Stomach smooth muscle (tissue), 2 donors: ENCODE measurements around the gene CHTOP.
"Not testable (repeated sequence)": the region's sequence is repeated elsewhere in the genome, so short reads cannot be mapped to it uniquely, and the experiment has no call there.

Experiments used
- H3K27ac ChIP-seq: one replicate; pipeline ENCODE4 v1.7.0; 2013; ENCODE audit warnings: mild to moderate bottlenecking, low read length, inconsistent platforms
- H3K27me3 ChIP-seq, 2 donors: one replicate each; pipeline ENCODE4 v1.7.0; 2013; ENCODE audit warnings: low read length in 2 of 2; ENCODE audit not compliant: insufficient read depth in 2 of 2, control insufficient read depth in 1 of 2
- H3K36me3 ChIP-seq, 2 donors: one replicate each; pipeline ENCODE4 v1.7.0; 2013; ENCODE audit warnings: low read length in 2 of 2; ENCODE audit not compliant: control insufficient read depth in 2 of 2, insufficient read depth in 2 of 2
- H3K4me1 ChIP-seq: one replicate; pipeline ENCODE4 v1.7.0; 2013; ENCODE audit warnings: low read length; ENCODE audit not compliant: control insufficient read depth, insufficient read depth
- H3K4me3 ChIP-seq, 2 donors: one replicate each; pipeline ENCODE4 v1.7.0; 2013; ENCODE audit warnings: low read length in 2 of 2
- H3K9ac ChIP-seq, 2 donors: one replicate each; pipeline ENCODE4 v1.7.0; 2013; ENCODE audit warnings: low read length in 2 of 2, mild to moderate bottlenecking in 1 of 2
- H3K9me3 ChIP-seq, 2 donors: one replicate each; pipeline ENCODE4 v1.7.0; 2013; ENCODE audit warnings: low read length in 2 of 2; ENCODE audit not compliant: control insufficient read depth in 2 of 2
- donor health status: healthy.
- donor health status: Pancreatic carcinoma.

Gene CHTOP

DNA sequence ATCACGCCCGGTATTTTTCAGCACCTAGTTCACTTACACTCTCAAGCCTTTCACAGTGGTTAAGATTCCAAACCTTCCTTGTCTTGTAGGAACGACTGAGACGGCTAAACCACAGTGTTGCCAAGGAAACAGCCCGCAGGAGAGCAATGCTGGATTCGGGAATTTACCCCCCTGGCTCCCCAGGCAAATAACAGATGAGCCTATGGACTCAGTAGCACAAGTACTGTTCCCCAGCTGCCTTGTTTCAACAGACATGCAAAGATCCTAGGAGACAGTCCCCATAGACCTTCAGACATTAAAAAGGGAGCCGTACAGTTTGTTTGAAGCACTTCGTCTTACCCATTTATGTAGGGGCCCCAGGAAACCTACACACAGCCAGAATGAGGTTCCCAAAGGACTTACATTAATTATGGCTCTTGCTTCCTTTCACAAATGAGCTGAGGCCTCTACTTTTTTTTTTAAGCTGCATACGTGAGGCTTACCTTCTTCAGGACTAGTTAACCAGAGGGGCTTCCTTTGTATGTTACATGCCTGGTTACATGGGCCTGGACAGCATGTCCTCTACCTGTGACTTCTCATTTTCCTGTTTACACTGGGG is 27.3 kb downstream of the CHTOP start:
- no peak overlapping the region for H3K9ac ChIP-seq
- H3K27ac ChIP-seq = no peak overlapping the region
- no peak overlapping the region for H3K4me3 ChIP-seq
- peaks cover 11% of the 10 kb centered on the region for H3K4me1 ChIP-seq
- no peaks in the 10 kb centered on the region for H3K27me3 ChIP-seq
- H3K9me3 ChIP-seq = no peaks in the 10 kb centered on the region
- peaks cover 44 to 45% of the 10 kb centered on the region in 2 donors for H3K36me3 ChIP-seq

DNA sequence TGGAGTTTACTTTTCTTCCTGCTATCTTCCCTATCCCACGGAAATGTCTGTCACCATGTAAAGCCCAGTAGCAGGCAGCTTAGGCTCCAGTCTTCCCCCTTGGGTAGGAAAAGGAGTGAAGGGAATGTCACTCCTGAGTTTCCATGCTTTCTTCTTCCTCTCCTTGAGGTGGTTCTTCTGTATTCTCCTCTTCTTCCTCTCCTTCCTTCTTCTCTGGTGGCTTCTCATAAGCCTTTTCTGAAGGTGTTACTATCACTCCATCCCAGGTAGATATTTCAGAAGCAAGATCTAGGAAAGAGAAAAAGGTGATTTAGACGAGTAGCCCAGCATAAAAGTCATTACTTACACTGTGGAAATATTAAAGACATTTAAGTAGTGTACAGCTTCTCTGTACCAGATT is 28.4 kb downstream of the CHTOP start:
- Histone ChIP-seq H3K4me1 (peaks cover 11% of the 10 kb centered on the region), H3K27ac (no peak overlapping the region), H3K4me3 (no peak overlapping the region), H3K27me3 (no peaks in the 10 kb centered on the region), H3K9ac (no peak overlapping the region), H3K36me3 (peaks cover 54 to 55% of the 10 kb centered on the region in 2 donors), H3K9me3 (no peaks in the 10 kb centered on the region)

DNA sequence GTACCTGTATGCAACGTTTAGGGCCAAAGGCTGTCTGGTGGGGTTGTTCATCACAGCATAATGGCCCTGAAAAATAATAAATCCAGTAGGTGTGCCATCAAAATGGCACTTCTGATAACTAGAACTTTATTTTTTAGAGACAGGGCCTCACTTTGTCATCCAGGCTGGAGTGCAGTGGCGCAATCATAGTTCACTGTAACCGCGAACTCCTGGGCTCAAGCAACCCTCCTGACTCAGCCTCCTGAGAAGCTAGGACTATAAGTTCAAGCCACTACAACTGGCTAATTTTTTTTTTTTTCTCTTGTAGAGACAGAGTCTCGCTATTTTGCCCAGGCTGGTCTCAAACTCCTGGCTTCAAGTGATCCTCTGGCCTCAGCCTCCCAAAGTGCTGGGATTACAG is 29.3 kb downstream of the CHTOP start:
- peaks cover 11% of the 10 kb centered on the region for H3K4me1 ChIP-seq
- no peaks in the 10 kb centered on the region for H3K9me3 ChIP-seq
- no peak overlapping the region for H3K9ac ChIP-seq
- no peak overlapping the region for H3K4me3 ChIP-seq
- H3K27ac ChIP-seq = no peak overlapping the region
- no peaks in the 10 kb centered on the region for H3K27me3 ChIP-seq
- peaks cover 63% of the 10 kb centered on the region in 2 donors for H3K36me3 ChIP-seq

DNA sequence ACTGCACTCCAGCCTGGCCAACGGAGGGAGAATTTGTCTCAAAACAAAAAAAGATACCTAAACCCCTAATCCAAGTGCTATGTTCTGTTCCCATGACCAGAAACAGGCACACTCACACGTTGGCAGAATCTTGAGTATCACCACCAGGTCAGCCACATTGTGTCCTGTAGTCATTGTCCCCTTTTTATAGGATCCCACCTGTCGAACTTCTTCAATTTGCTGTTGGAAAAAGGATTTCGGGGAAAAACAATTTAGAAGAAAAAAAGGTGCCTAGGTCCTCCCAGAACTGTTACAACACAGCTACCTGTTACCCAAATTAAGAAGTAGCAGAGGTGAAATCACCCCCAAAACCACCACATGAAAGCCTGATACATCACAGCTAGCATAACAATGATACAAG is 33.6 kb downstream of the CHTOP start:
- no peak overlapping the region for H3K27ac ChIP-seq
- H3K9ac ChIP-seq = no peak overlapping the region
- peaks cover 54 to 55% of the 10 kb centered on the region in 2 donors for H3K36me3 ChIP-seq
- no peak overlapping the region for H3K4me3 ChIP-seq
- H3K27me3 ChIP-seq = no peaks in the 10 kb centered on the region
- H3K4me1 ChIP-seq = peaks cover 13% of the 10 kb centered on the region
- H3K9me3 ChIP-seq = no peaks in the 10 kb centered on the region

DNA sequence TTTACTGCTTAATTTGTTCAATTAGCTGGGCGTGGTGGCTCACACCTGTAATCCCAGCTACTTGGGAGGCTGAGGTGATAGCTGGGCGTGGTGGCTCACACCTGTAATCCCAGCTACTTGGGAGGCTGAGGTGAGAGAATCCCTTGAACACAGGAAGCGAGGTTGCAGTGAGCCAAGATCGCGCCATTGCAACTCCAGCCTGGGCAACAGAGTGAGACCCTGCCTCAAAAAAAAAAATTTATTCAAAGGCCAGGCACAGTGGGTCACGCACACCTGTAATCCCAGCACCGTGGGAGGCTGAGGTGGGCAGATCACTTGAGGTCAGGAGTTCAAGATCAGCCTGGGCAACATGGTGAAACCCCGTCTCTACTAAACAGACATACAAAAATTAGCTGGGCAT is 34.8 kb downstream of the CHTOP start:
- not testable (repeated sequence) for H3K4me3 ChIP-seq, H3K27ac ChIP-seq, H3K9me3 ChIP-seq, H3K9ac ChIP-seq, H3K27me3 ChIP-seq
- Histone ChIP-seq H3K4me1 (peaks cover 13% of the 10 kb centered on the region), H3K36me3 (peaks cover 44 to 47% of the 10 kb centered on the region in 2 donors)

DNA sequence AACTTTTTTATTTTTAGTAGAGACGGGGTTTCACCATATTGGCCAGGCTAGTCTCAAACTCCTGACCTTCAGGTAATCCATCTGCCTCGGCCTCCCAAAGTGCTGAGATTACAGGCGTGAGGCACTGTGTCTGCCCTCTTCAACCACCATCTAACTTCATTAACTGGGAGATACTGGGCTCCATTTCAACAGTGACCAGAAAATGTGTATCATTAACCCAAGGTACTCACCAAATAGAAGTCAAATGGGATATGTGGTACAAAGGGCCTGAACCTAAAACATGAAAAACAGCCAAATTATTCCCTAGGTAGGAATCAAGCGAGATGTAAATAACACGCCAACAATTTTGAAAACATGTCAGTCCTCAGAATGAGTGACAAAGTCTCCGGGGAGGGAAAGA is 35.7 kb downstream of the CHTOP start:
- H3K27me3 ChIP-seq = no peaks in the 10 kb centered on the region
- H3K9ac ChIP-seq = peak overlapping the region; percentile 88 to 95
- no peaks in the 10 kb centered on the region for H3K9me3 ChIP-seq
- H3K4me3 ChIP-seq = peak overlapping the region; percentile 63 to 92
- H3K27ac ChIP-seq = no peak overlapping the region
- peaks cover 37 to 39% of the 10 kb centered on the region in 2 donors for H3K36me3 ChIP-seq
- H3K4me1 ChIP-seq = peaks cover 13% of the 10 kb centered on the region

DNA sequence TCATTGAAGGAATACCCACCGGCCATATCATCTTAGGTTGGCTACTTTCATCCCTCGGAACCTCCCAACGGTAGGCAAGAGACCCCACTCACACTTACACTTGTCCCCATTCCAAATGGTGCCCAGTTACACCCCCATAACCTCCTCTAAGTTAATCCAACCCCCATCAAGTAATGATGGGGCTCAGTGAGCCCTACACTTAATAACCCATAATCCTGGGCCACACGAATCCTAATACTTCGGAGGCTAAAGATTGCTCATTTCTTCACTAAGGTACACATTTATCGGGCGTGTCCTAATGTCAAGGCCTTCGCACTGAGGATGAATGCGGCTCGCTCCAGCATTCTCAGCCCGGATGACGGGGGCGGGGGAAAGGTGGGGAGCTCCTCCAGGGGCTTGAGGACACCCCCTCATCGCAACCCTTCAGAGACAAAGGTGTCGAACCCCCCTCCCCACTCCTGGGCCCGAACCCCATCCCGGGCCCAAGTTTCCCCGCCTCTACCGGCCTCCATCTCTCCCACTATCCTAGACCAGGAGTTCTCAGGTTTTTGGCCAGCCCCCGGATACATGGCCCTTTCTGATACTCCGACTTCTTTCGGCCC is 36.5 kb downstream of the CHTOP start:
- H3K4me1 ChIP-seq = peaks cover 13% of the 10 kb centered on the region
- no peaks in the 10 kb centered on the region for H3K27me3 ChIP-seq
- H3K4me3 ChIP-seq = peak overlapping the region; percentile 63 to 92
- peak overlapping the region; percentile 84 for H3K27ac ChIP-seq
- peaks cover 32% of the 10 kb centered on the region in 2 donors for H3K36me3 ChIP-seq
- peak overlapping the region; percentile 88 to 95 for H3K9ac ChIP-seq
- H3K9me3 ChIP-seq = no peaks in the 10 kb centered on the region

DNA sequence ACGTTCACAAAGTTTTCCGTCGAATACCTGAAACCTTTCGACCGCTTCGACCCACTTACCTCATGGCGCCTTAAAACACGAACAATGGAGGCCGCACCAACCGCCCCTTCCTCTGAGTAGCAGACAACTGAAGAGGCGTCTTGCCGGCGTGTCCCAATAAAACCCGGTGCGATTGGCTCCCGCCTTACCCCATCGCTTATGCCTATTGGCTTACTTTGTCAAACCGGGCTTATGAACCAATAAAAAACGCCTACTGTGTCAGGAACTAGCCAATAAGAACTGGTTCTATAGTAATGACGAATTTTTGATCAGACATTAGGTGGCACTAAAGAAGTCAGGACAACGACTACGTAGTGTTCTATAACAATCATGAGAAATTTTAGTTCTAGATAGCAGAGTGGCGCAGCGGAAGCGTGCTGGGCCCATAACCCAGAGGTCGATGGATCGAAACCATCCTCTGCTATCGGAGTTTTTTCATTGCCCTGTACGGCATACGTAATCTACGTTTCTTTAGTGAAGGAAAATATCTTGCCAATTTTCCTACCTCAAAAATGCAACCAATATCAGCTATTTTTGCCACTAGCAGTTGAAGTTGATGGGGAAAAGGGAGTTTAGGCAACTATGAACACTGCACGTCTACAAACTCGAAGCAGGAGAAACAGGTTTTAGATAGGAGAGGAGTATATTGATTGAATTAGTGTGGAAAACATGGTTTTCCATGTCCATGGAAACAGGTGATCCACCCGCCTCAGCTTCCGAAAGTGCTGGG is 37.2 kb downstream of the CHTOP start, which contains the start of gene ILF2:
Gene ILF2 (minus strand): TSS at position 135 of the 769 bp plus-strand sequence. CDS start 71 bp downstream, at position 64.
- peaks cover 13% of the 10 kb centered on the region for H3K4me1 ChIP-seq
- peak within 1 kb of the TSS; percentile 88 to 95 for H3K9ac ChIP-seq
- H3K4me3 ChIP-seq = peak within 1 kb of the TSS; percentile 64 to 92
- peak within 1 kb of the TSS; percentile 84 for H3K27ac ChIP-seq
- no peaks in the 10 kb centered on the region for H3K27me3 ChIP-seq
- no peaks in the 10 kb centered on the region for H3K9me3 ChIP-seq
- H3K36me3 ChIP-seq = peaks cover 25 to 26% of the 10 kb centered on the region in 2 donors

DNA sequence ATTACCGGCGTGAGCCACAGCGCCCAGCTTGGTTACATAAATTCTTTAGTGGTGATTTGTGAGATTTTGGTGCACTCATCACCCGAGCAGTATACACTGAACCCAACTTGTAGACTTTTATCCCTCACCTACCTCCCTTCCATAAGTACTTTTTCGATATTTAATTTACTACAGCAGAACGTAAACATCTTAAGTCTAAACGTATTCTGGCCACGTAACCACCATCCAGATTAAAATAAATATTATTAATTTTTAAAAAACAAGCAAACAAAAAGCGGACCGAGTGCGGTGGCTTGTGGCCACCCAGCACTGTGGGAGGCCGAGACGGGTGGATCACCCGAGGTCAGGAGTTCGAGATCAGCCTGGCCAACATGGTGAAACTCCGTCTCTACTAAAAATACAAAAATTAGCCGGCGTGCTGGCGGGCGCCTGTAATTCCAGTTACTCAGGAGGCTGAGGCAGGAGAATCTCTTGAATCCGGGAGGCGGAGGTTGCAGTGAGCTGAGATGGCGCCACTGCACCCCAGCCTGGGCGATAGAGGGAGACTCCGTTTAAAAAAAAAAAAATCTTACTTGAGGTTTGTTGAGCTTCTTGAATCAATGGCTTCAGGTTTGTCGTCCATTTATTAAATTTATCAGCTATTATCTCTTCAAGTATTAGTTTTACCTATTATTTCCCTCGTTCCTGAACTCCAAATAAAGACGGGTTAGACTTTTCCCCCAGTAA is 37.9 kb downstream of the CHTOP start:
- peak overlapping the region; percentile 65 to 82 for H3K9ac ChIP-seq
- peaks cover 13% of the 10 kb centered on the region for H3K4me1 ChIP-seq
- H3K36me3 ChIP-seq = peaks cover 19 to 20% of the 10 kb centered on the region in 2 donors

DNA sequence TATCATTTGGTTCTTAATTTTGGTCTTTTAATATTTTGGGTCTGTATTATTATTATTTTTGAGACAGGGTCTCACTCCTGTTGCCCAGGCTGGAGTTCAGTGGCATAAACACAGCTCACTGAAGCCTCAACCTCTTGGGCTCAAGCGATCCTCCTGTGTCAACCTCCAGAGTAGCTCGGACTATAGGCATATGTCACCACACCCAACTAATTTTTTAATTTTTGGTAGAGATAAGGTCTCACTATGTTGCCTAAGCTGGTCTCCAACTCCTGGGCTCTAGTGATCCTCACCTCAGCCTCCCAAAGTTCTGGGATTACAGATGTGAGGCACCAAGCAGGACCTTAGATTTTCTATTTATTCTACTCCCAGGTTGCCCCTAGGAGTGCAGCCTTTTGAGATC is 39.6 kb downstream of the CHTOP start:
- H3K36me3 ChIP-seq = peaks cover 3% of the 10 kb centered on the region in 2 donors
- H3K9me3 ChIP-seq = no peaks in the 10 kb centered on the region
- no peak overlapping the region for H3K9ac ChIP-seq
- H3K27ac ChIP-seq = no peak overlapping the region
- peaks cover 24% of the 10 kb centered on the region for H3K4me1 ChIP-seq
- H3K27me3 ChIP-seq = peaks cover 0 to 7% of the 10 kb centered on the region in 2 donors
- no peak overlapping the region for H3K4me3 ChIP-seq

More for the DNA sequence above, 37.9 kb downstream of the CHTOP start:
- H3K4me3 ChIP-seq = peak overlapping the region; percentile 64 to 92
- H3K27me3 ChIP-seq, H3K9me3 ChIP-seq: not testable (repeated sequence)
- peak overlapping the region; percentile 82 for H3K27ac ChIP-seq
